H1 (cell line): ENCODE data around the gene ANO2. TPM values are rescaled to one million over a fixed set of nuclear protein-coding genes. Genes with fewer than 3 reads are reported as not detected.

ENCODE experiments used
- ATF3 ChIP-seq: IDR thresholded peaks from 2 replicates; pipeline ENCODE4 v1.6.1; 2011; ENCODE audit warnings: low read depth, mild to moderate bottlenecking, low read length; ENCODE audit not compliant: insufficient read depth
- CEBPB ChIP-seq: IDR thresholded peaks from 2 replicates; pipeline ENCODE4 v1.6.1; 2012; ENCODE audit warnings: low read depth, low read length
- PHF8 ChIP-seq: fragments of 200-600 bp; sonication (generic); conservative IDR thresholded peaks from 2 replicates; pipeline ENCODE4 v1.7.1; 2012; ENCODE audit warnings: low read depth, mild to moderate bottlenecking, inconsistent platforms, low read length, moderate library complexity
- RFX5 ChIP-seq: IDR thresholded peaks from 2 replicates; pipeline ENCODE4 v1.6.1; 2011; ENCODE audit warnings: low read depth, low read length, improper control_type of control experiment, borderline replicate concordance
- SP4 ChIP-seq: IDR thresholded peaks from 2 replicates; pipeline ENCODE4 v1.6.1; 2012; ENCODE audit warnings: low read length, inconsistent platforms
- SUZ12 ChIP-seq: fragments of 200-600 bp; sonication (generic); IDR thresholded peaks from 2 replicates; pipeline ENCODE4 v1.6.1; 2012; ENCODE audit warnings: mild to moderate bottlenecking, inconsistent platforms, low read length, moderate library complexity, mixed read lengths
- USF2 ChIP-seq: IDR thresholded peaks from 2 replicates; pipeline ENCODE4 v1.6.1; 2011; ENCODE audit warnings: low read length, improper control_type of control experiment
- polyA plus RNA-seq, 7 experiments: library from polyadenylated mRNA; depleted of rRNA in 3 of 7; stranded (reverse) in 5 of 7; unstranded in 2 of 7; fragments of >200 nt in 5 of 7; fragments of 200-250 nt in 2 of 7; gene quantifications; 1 replicate in 5 of 7; 2 replicates in 1 of 7; 4 replicates in 1 of 7; pipeline versions ENCODE4 v1.2.1 to v1.2.3, GENCODE V29; 2011 to 2013; ENCODE audit warnings: missing spikeins in 2 of 7, mixed read lengths in 2 of 7
- total RNA-seq: library from RNA; stranded (reverse); fragmentation: NEBNext Ultra II Directional; extraction: Animal tissue kit (Norgen Biotek cat#: 25700); gene quantifications from 2 replicates; pipeline ENCODE4 v1.2.1, GENCODE V29; 2021

ANO2 gene
- total and polyA plus RNA-seq, 2 of the 8 experiments (the other 6 are each of a cell fraction or from before 2014, with no cell fraction given): 1.9 to 5.5 TPM

GRCh38 chr12:5548152-5548943 is 396.7 kb downstream of the ANO2 start (continued):
- TF ChIP-seq SUZ12 (no peak), USF2 (no peak), PHF8 (no peak), ATF3 (no peak), RFX5 (no peak), SP4 (no peak), CEBPB (no peak)
